HG03103 (cell line): ENCODE results near the gene TMPRSS9.

Experiments
- ATAC-seq: cut with Tn5 transposase; IDR thresholded peaks from one replicate; pipeline ENCODE4 v1.9.1; 2021; ENCODE audit warnings: low read depth; ENCODE audit not compliant: unreplicated experiment

TMPRSS9 gene

GRCh38 chr19:2329149-2329478, 31.0 kb upstream of the TMPRSS9 start:
- ATAC-seq = no peak

DNA sequence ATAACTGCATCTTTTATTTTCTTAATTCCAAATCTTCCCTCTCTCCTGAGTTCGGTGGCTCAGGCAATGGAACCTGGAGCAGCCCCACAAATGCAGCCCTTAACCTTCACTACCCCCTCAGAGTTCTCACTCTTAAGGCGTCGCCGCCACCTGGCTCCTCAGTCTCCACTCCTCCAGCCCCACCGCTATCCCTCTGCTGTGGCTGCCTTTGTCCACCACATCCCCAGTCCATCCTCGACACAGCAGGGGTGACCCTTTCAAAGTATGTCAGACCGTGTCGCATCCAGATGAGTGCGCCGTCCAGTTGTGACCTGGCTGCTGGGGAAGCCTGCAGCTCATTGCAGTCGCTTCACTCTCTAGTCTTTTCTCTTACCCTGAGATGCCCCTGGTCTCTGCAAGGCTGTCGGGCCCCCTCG, 30.6 kb upstream of the TMPRSS9 start:
- no peak for ATAC-seq

- ATAC-seq = no peak
Observed at GRCh38 chr19:2330255-2330631, 29.8 kb upstream of the TMPRSS9 start.

DNA sequence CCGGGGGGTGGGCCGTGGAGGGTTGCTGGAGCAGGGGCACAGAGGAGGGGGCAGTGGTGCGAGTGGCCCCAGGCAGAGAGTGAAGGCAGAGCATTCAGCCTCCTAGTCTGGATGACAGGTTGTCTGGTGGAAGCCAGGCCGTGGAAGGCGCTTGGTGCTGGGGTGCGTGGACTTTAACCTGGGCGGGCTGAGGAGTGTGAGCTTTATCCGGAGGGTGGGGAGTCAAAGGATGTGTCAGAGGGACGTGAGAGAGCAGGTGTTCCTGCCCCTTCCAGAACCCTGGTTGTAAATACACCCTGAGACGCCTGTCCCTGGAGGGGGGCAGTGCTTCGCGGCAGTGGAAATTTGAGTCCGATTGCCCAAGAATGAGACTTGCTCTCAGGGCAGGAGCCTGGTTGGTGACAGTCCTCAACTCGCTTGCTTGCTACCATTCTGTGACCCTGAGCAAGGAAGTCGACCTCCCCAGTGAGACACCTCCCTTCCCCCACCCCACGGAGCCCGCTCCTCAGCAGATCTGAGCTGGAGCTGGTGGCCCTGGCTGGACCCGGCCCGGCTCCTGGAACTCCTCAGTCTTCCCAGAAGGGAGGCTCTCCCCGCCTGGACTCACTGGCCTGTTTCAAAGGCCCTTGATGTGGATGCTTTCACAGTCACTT, 29.3 kb upstream of the TMPRSS9 start:
- ATAC-seq = no peak

DNA sequence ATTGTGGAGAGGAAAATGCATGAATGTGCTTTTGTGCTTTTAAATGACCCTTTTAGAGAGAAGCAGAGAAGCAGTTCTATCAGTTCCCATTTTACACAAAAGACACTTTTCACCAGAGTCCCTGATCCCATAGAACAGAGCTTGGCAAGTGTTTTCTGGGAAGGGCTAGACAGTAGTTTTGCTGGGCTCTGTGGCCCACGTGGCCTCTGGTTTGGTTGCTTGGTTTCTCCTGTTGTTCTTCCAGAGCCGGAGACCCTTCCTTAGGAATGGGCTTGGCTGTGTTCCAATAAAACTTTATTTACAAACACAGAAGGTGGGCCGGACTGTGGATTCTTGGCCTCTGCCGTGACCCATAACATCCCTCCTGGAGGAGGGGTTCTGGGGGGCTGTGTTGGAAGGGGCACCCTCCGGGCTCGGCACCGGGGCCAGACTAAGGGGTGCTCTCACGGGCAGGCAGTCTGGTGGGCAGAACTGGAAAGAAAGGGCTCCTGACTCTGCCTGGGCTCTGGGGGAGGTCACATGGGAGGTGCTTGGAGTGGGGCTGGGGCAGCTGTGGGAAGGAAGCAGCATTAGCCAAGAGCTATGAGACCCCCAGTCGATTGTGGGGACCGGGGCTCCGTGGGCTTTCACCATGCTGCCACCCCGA, 28.3 kb upstream of the TMPRSS9 start:
- no peak for ATAC-seq

DNA sequence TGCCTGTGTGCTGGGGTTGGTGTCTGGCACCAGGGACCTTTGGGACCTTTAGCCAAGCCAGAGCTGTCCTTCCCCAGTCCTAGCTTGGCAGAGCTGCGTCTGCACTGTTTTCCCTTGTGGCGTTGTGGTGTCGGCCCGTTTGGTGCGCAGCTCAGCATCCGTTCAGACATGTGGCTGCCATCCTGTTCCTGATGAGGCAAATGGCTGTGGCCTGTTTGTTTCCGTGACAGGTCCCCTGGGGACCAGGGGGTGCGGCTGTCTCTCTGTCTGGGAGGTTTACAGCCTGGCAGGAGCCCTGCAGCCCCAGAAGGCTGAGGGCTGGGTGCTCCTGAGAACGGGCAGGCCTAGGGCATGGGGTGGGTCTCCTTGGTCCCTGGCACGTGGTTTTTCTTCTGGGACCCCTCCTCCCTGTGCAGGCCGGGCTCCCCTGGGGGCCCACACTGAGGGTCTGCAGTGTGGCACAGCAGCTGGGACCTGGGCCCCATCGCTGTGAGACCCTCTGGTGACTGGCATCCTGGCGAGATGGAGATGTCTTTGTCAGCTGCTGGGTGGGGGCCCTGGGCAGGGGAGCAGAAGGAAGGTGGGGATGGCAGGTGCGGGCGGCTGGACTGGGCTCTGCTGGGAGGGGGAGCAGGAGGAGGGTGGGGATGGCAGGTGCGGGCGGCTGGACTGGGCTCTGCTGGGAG, 27.6 kb upstream of the TMPRSS9 start:
- no peak for ATAC-seq

DNA sequence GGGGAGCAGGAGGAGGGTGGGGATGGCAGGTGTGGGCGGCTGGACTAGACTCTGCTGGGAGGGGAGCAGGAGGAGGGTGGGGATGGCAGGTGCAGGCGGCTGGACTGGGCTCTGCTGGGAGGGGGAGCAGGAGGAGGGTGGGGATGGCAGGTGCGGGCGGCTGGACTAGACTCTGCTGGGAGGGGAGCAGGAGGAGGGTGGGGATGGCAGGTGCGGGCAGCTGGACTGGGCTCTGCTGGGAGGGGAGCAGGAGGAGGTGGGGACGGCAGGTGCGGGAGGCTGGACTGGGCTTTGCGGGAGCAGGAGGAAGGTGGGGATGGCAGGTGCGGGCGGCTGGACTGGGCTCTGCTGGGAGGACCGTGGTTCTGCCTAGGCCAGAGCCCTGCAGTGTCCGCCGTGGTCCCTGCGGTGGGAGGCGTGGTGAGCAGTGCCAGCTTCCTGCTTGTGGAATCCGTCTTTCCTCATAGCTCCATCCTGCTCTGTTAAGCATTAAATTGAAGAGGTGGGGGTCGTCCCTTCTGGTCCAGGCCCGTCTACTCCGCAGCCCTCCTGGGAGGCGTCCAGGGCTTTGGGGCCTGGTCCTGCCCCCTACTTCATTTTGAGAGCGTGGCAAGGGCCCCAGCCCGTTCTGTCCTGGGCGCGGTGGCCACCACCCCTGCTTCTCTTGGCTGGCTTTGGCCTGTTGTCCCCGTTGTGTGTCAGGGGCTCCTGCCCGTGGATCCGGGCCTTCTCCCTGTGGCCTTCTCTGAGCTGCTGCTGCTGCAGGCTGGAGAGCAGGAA, 26.8 kb upstream of the TMPRSS9 start:
- ATAC-seq = no peak

- ATAC-seq = no peak
Observed at GRCh38 chr19:2333807-2334211, 26.3 kb upstream of the TMPRSS9 start.

GRCh38 chr19:2334426-2334825, 25.6 kb upstream of the TMPRSS9 start:
- ATAC-seq = no peak

GRCh38 chr19:2334986-2335846, 24.8 kb upstream of the TMPRSS9 start:
- no peak for ATAC-seq

- ATAC-seq = no peak
Observed at GRCh38 chr19:2335848-2336247, 24.2 kb upstream of the TMPRSS9 start.

- ATAC-seq = no peak
Observed at GRCh38 chr19:2336528-2337328, 23.3 kb upstream of the TMPRSS9 start.

- ATAC-seq = no peak
Observed at GRCh38 chr19:2337329-2337707, 22.7 kb upstream of the TMPRSS9 start.

GRCh38 chr19:2338055-2338615, 21.9 kb upstream of the TMPRSS9 start:
- ATAC-seq = no peak

DNA sequence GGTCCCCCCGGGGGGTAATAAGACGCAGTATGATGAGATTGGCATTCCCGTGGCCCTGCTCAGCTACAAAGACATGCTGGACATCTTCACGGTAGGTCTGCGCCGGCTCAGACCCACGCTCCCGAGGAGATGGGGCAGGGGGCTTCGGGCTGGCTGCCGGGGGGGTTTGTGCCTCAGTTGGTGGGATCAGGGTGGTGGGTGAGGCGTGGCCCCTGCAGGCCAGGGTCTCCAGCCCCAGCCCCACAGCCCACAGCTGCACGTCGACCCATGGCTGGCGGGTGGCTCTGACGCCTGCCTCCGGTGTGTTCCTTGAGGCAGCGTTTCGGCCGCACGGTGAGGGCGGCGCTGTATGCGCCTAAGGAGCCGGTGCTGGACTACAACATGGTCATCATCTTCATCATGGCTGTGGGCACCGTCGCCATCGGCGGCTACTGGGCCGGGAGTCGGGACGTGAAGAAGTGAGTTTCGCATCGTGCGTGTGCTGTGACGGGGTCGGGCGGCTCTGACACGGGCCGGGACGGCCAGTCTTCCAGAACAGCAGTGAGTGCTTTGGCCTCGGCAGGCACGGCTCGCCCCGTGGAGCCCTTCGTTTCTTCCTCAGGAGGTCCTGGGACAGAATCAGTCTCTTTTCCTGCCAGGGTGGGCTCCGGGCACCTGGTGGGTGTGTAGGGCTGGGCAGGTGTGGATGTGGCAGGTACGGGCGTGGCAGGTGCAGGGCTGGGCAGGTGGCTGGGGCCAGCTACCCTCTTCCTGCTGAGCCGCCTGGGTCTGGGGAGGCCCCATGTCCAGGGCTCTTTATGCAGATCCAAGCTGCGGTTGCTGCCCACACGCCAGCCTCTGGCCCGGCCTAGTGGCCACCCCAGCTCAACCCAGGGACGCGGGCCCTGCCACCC, 21.1 kb upstream of the TMPRSS9 start:
- ATAC-seq = no peak

DNA sequence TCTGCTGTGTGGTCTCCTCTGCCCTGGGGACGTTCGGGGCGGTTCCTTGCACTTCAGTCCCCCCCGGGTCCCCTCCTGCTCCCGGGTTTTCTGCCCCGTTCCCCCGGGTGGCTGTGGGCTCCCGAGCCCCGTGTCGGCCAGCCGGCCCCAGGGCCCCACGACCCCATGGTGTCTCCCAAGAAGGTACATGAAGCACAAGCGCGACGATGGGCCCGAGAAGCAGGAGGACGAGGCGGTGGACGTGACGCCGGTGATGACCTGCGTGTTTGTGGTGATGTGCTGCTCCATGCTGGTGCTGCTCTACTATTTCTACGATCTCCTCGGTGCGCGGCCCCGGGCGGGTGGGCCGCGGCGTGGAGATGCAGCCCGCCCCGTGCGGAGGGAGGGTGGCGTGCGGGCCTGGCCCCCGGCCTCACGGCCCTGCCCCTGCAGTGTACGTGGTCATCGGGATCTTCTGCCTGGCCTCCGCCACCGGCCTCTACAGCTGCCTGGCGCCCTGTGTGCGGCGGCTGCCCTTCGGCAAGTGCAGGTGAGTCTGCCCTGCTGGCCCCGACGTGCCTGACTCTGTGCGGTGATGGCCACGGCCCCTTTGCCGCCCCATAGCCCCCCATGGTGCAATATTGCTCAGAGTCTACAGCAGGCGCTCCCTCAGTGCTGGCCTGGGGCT, 20.3 kb upstream of the TMPRSS9 start:
- no peak for ATAC-seq

- no peak for ATAC-seq
Observed at GRCh38 chr19:2340496-2341243, 19.4 kb upstream of the TMPRSS9 start.
